Measurements from ENCODE around the gene OLFML1.

Gene OLFML1

DNA sequence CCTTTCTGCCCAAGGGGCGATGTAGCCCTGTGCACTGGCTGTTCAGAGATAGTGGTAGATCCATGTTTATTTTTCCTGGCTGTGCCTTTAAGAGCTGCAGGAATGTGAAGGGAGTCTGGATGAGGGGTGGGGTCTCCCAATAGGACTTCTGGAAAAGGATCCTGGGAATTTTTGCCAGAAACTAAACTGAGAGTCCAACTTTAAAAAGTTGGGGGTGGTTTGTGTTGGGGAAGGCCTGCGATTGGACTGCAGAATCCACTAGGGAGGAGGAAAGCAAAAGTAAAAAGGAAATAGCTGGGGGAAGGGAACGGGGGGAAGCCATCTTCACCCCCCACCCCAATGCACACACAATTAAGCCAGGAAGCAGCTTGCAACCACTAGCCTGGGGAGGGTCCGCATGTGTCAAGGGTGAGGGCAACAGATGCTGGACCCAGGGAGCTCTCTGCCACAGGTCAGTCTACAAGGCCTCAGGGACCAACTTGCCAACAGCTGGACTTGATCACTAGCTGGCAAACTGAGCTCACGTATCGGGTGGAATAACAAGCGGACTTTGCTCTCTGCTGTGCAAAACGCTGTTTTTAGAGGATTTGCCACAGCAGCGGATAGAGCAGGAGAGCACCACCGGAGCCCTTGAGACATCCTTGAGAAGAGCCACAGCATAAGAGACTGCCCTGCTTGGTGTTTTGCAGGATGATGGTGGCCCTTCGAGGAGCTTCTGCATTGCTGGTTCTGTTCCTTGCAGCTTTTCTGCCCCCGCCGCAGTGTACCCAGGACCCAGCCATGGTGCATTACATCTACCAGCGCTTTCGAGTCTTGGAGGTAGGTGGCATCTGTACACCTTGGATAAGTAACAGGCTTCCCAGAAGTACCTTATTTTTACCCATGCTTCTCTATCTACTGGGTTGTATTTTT is at the start of gene OLFML1:
Gene OLFML1 (plus strand): TSS at position 321 of the 912 bp plus-strand sequence. CDS start 370 bp downstream, at position 691.
- DNase-seq (ENCODE audit: low read depth, low spot score): no peak
- no peak within 1 kb of the TSS for H3K27ac ChIP-seq (ENCODE audit: low read length)

DNA sequence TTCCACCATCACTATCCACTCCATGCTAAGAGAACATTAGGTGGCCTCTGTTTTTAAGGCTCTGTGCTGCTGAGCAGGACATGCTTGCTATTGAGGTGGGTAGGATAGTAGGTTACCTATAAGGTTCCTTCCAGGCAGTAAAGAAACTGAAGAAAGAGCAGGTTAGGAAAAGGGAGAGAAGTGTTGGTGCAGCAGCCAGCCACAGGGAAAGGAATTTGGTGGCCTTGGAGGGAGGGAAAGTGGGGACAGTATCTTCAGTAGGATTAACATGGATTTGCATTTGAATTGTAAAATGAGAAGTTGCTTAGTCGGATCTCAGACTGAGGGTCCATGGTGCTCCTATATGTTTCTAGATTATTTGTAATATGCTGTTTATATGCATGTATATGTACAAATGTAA is 49.2 kb upstream of the OLFML1 start:
- H3K4me3 ChIP-seq (ENCODE audit: low read length): no peak overlapping the region
- WGBS (ENCODE audit: insufficient coverage, insufficient read length): no CpG with 5 or more reads among the region's 1 CpG
- no peaks in the 10 kb centered on the region for H3K27me3 ChIP-seq (ENCODE audit: control insufficient read depth, insufficient read depth, low read length)
- DNase-seq (ENCODE audit: low read depth, low spot score): no peak
- no peaks in the 10 kb centered on the region for H3K9me3 ChIP-seq (ENCODE audit: control insufficient read depth, insufficient read depth, low read length)
- no peak overlapping the region for H3K27ac ChIP-seq (ENCODE audit: low read length)
- no peaks in the 10 kb centered on the region for H3K4me1 ChIP-seq (ENCODE audit: control insufficient read depth, insufficient read depth, low read length)
- no peaks in the 10 kb centered on the region for H3K36me3 ChIP-seq (ENCODE audit: control insufficient read depth, insufficient read depth, low read length)

More for the DNA sequence above, at the start of gene OLFML1:
- H3K4me1 ChIP-seq (ENCODE audit: control insufficient read depth, insufficient read depth, low read length): peaks cover 4% of the 10 kb centered on the region
- no peak within 1 kb of the TSS for H3K4me3 ChIP-seq (ENCODE audit: low read length)
- no peaks in the 10 kb centered on the region; the same call in 1 of the 2 replicates for H3K9me3 ChIP-seq (ENCODE audit: control insufficient read depth, insufficient read depth, low read length)
- H3K27me3 ChIP-seq (ENCODE audit: control insufficient read depth, insufficient read depth, low read length): no peaks in the 10 kb centered on the region
- no peaks in the 10 kb centered on the region for H3K36me3 ChIP-seq (ENCODE audit: control insufficient read depth, insufficient read depth, low read length)
- no CpG with 5 or more reads among the region's 15 CpGs for WGBS (ENCODE audit: insufficient coverage, insufficient read length)

DNA sequence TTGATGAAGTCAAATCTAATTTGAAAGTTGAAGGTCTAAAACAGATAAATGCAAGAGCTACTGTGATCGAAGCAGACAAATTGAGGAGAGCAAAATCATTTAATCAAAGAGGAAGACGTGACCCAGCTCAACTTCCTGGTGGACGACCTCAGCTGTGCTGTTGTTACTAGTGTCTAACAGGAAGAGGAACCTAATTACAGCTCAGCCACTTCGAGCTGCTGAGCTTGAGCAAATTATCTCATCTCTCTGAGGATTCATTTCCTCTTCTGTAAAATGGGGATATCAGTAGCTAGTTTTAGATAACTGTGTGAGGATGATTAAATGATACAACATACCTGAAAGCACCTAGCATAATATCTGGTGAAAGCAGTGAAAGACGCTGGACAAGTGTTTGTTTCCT is 48.6 kb upstream of the OLFML1 start:
- H3K4me1 ChIP-seq (ENCODE audit: control insufficient read depth, insufficient read depth, low read length): no peaks in the 10 kb centered on the region

DNA sequence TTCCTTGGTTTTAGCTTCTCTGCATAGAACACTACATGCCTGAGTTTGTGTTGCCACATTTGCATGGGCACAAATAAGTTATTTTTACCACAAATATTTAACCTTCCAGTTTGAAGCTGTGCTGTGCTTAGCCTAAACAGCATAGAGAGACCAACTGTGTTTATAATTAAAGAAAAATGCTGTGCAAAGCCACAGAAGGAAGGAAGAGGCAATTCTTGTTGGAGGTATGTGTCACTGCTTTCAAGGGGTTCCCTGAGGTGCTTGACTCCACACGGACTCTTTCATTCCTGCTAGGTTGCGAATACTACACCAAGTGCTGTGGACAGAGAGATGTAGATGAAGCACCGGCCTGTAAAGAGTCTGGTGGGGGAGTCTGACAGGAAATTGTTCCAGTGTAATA is 47.6 kb upstream of the OLFML1 start:
- Histone ChIP-seq H3K36me3 (ENCODE audit: control insufficient read depth, insufficient read depth, low read length) (no peaks in the 10 kb centered on the region), H3K4me3 (ENCODE audit: low read length) (no peak overlapping the region), H3K9me3 (ENCODE audit: control insufficient read depth, insufficient read depth, low read length) (no peaks in the 10 kb centered on the region), H3K27me3 (ENCODE audit: control insufficient read depth, insufficient read depth, low read length) (no peaks in the 10 kb centered on the region), H3K27ac (ENCODE audit: low read length) (no peak overlapping the region), H3K4me1 (ENCODE audit: control insufficient read depth, insufficient read depth, low read length) (no peaks in the 10 kb centered on the region)
- no CpG with 5 or more reads among the region's 3 CpGs for WGBS (ENCODE audit: insufficient coverage, insufficient read length)
- no peak for DNase-seq (ENCODE audit: low read depth, low spot score)

More for the DNA sequence above, 48.6 kb upstream of the OLFML1 start:
- Histone ChIP-seq H3K27ac (ENCODE audit: low read length) (no peak overlapping the region), H3K36me3 (ENCODE audit: control insufficient read depth, insufficient read depth, low read length) (no peaks in the 10 kb centered on the region), H3K4me3 (ENCODE audit: low read length) (no peak overlapping the region), H3K27me3 (ENCODE audit: control insufficient read depth, insufficient read depth, low read length) (no peaks in the 10 kb centered on the region), H3K9me3 (ENCODE audit: control insufficient read depth, insufficient read depth, low read length) (no peaks in the 10 kb centered on the region)
- WGBS (ENCODE audit: insufficient coverage, insufficient read length): no CpG with 5 or more reads among the region's 5 CpGs
- no peak for DNase-seq (ENCODE audit: low read depth, low spot score)

DNA sequence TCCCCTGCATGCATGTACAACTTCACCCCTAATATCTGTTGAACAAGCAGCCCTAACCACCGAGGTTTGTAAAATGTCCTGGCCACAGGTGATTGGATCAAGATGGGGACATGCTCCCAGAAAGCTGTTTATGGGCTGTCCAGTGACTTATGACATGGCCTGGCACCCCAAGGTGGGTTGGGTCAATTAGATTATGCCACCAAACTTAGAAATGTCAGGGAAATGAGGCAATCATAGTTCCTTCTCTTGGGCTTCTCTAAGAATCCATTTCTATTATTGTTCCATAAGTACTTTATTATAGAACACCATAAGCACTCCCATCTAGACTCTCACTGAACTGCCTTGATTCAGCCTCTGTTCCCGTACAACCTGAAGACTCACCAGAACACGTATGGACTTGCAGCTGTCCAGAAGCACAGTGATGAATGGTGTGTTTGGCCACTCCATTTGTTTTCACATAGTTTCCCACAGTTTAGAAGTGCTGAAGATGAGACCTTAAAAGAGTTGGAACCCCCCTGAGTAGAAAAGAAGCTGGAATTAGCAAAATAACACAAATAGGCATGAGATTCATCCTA is 45.5 kb upstream of the OLFML1 start:
- Histone ChIP-seq H3K27ac (ENCODE audit: low read length) (no peak overlapping the region), H3K36me3 (ENCODE audit: control insufficient read depth, insufficient read depth, low read length) (no peaks in the 10 kb centered on the region), H3K27me3 (ENCODE audit: control insufficient read depth, insufficient read depth, low read length) (no peaks in the 10 kb centered on the region), H3K9me3 (ENCODE audit: control insufficient read depth, insufficient read depth, low read length) (no peaks in the 10 kb centered on the region), H3K4me3 (ENCODE audit: low read length) (no peak overlapping the region), H3K4me1 (ENCODE audit: control insufficient read depth, insufficient read depth, low read length) (no peaks in the 10 kb centered on the region)
- WGBS (ENCODE audit: insufficient coverage, insufficient read length): no CpG with 5 or more reads among the region's 3 CpGs
- no peak for DNase-seq (ENCODE audit: low read depth, low spot score)

DNA sequence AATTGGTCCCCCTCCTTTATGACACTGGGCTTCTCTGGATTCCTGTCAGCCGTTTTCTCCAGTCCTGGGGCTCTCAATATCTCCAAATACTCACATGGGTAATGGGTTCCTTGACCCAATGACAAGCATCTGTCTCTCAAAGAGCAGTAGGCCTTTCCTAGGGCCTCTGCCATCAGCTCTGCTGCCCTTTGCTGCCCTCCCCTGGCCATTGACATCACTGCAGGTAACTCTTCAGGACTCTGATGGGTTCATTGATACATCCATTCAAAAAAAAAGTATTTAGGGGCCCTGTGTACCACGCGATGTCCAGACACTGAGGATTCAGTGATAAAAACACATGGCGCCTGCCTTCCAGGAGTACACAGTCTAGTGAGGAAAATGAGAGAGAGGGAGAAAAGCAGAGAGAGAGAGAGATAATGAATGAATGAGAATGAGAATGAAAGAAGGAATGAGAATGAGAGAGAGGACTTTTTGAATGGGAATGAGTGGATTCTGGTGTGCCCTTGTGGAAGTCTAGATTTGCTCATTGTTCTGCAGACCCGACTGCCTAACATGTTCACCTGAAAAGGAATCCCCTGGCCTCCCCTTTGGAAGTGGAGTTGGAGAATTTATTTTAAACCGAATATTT is 42.6 kb upstream of the OLFML1 start:
- Histone ChIP-seq H3K27me3 (ENCODE audit: control insufficient read depth, insufficient read depth, low read length) (no peaks in the 10 kb centered on the region), H3K9me3 (ENCODE audit: control insufficient read depth, insufficient read depth, low read length) (no peaks in the 10 kb centered on the region), H3K4me1 (ENCODE audit: control insufficient read depth, insufficient read depth, low read length) (no peaks in the 10 kb centered on the region), H3K36me3 (ENCODE audit: control insufficient read depth, insufficient read depth, low read length) (no peaks in the 10 kb centered on the region), H3K27ac (ENCODE audit: low read length) (no peak overlapping the region), H3K4me3 (ENCODE audit: low read length) (no peak overlapping the region)
- WGBS (ENCODE audit: insufficient coverage, insufficient read length): no CpG with 5 or more reads among the region's 6 CpGs
- DNase-seq (ENCODE audit: low read depth, low spot score): peak; percentile 41

DNA sequence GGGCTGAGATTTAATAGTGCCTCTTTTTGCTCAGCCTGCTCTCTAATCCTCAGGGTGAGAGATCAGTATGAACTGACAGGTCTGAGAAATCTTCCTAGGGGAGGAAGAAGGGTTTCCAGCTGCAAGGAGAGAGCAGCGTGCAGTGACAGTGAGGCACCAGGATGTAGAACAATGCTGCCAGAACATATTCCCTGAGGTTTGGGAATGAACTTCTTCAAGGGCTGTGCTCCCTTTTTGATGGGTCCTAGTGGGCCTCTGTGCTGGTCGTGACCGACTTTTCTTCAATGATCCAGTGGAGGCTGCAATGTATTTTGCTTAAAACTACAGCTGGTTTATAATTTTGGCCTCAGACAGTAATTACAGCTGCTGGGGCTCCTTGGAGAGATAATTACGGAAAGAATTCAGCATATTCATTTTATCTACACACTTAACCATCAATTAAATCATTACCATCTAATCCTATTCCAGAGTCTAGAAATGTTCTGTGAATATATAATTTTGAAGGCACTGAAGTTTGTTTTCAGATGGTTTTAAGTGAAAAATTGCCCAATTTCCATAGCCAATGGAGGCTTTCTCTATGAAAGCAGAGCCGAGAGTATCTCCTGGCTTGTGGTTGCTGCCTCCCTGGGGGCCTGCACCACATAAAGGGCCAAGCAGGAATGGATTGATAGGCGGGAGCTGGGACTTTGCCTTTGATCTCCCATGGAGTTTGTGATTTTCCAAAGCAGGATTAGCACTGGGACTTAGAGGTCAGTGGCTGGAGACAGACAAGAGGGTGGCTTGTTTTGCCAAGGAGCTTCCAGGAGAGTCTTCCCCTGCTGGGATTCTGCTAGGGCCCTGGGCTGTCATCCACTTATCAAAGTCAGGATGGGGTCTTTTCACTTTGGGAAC is 41.0 kb upstream of the OLFML1 start:
- no CpG with 5 or more reads among the region's 6 CpGs for WGBS (ENCODE audit: insufficient coverage, insufficient read length)
- DNase-seq (ENCODE audit: low read depth, low spot score): no peak
- Histone ChIP-seq H3K27me3 (ENCODE audit: control insufficient read depth, insufficient read depth, low read length) (no peaks in the 10 kb centered on the region), H3K27ac (ENCODE audit: low read length) (no peak overlapping the region), H3K9me3 (ENCODE audit: control insufficient read depth, insufficient read depth, low read length) (no peaks in the 10 kb centered on the region), H3K36me3 (ENCODE audit: control insufficient read depth, insufficient read depth, low read length) (no peaks in the 10 kb centered on the region), H3K4me3 (ENCODE audit: low read length) (no peak overlapping the region), H3K4me1 (ENCODE audit: control insufficient read depth, insufficient read depth, low read length) (no peaks in the 10 kb centered on the region)

DNA sequence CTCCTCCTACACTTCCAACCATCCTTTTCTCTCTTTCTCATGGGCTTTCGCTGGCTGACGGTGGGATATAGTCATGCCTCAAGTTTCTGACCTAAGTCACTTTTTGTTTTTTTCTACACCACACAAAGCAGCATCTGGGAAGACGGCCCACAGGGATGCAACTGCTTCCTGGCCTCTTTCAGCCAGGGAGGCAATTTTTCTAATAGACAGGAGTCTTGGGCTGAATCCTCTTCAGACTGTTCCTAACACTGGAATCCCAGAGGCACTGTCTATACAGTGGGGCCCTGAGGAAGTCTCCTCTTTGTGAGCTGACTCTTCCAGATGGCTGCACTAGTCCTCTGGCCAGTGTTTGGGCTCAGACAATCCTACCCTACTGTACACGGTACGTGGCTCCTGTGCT is 39.7 kb upstream of the OLFML1 start:
- Histone ChIP-seq H3K4me1 (ENCODE audit: control insufficient read depth, insufficient read depth, low read length) (no peaks in the 10 kb centered on the region), H3K27me3 (ENCODE audit: control insufficient read depth, insufficient read depth, low read length) (no peaks in the 10 kb centered on the region), H3K36me3 (ENCODE audit: control insufficient read depth, insufficient read depth, low read length) (no peaks in the 10 kb centered on the region), H3K27ac (ENCODE audit: low read length) (no peak overlapping the region), H3K4me3 (ENCODE audit: low read length) (no peak overlapping the region), H3K9me3 (ENCODE audit: control insufficient read depth, insufficient read depth, low read length) (no peaks in the 10 kb centered on the region)
- WGBS (ENCODE audit: insufficient coverage, insufficient read length): no CpG with 5 or more reads among the region's 5 CpGs
- DNase-seq (ENCODE audit: low read depth, low spot score): no peak

DNA sequence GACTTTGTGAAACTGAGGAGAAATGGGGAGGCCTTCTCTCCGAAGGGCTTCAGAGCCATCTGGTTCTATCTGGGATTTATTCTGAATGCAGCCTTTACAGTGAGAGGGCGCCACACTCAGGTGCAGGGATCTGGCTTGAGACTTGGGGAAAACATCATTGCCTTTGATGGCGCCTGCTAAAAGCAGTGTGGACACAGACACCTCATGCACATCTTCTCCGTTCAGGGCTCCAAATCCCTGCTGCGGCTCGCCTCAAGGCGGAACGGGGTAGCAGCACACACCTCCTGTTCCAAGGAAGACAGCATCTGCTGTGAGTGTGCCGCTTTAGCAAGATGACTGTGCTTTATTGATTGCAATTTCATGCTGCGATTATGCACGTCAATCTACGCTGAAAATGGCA is 37.1 kb upstream of the OLFML1 start:
- DNase-seq (ENCODE audit: low read depth, low spot score): peak; percentile 9
- Histone ChIP-seq H3K27me3 (ENCODE audit: control insufficient read depth, insufficient read depth, low read length) (no peaks in the 10 kb centered on the region), H3K4me1 (ENCODE audit: control insufficient read depth, insufficient read depth, low read length) (no peaks in the 10 kb centered on the region), H3K36me3 (ENCODE audit: control insufficient read depth, insufficient read depth, low read length) (no peaks in the 10 kb centered on the region), H3K9me3 (ENCODE audit: control insufficient read depth, insufficient read depth, low read length) (no peaks in the 10 kb centered on the region), H3K27ac (ENCODE audit: low read length) (no peak overlapping the region), H3K4me3 (ENCODE audit: low read length) (no peak overlapping the region)
- no CpG with 5 or more reads among the region's 12 CpGs for WGBS (ENCODE audit: insufficient coverage, insufficient read length)

Data from iPS DF 6.9 (cell line).